Colonic mucosa (tissue), 4 donors: ENCODE results near the gene PDE6A. TPM values are rescaled to one million over a fixed set of nuclear protein-coding genes. Genes with fewer than 3 reads are reported as not detected.
A peak's percentile ranks its signal among the peaks of the same experiment; 100 is the strongest.

Source experiments
- DNase-seq: peaks from one replicate; pipeline ENCODE4 v3.0.0-alpha.2; 2020
- H3K27ac ChIP-seq: fragments of 200-600 bp; one replicate; pipeline ENCODE4 v1.8.0; 2021
- H3K27me3 ChIP-seq: fragments of 200-600 bp; one replicate; pipeline ENCODE4 v1.8.0; 2021
- H3K36me3 ChIP-seq: fragments of 200-600 bp; one replicate; pipeline ENCODE4 v1.8.0; 2021
- H3K4me1 ChIP-seq: fragments of 200-600 bp; one replicate; pipeline ENCODE4 v1.8.0; 2021; ENCODE audit warnings: mild to moderate bottlenecking
- H3K4me3 ChIP-seq: fragments of 200-600 bp; one replicate; pipeline ENCODE4 v1.8.0; 2021
- H3K9ac ChIP-seq, 2 donors: one replicate each; pipeline ENCODE4 v1.7.0; 2013; ENCODE audit warnings: control low read depth in 2 of 2, low read depth in 2 of 2, low read length in 2 of 2
- H3K9me3 ChIP-seq: fragments of 200-600 bp; one replicate; pipeline ENCODE4 v1.8.0; 2021
- CTCF ChIP-seq: fragments of 200-600 bp; IDR thresholded peaks from one replicate; pipeline ENCODE4 v1.8.0; 2022; ENCODE audit warnings: antibody characterized with exemption, mild to moderate bottlenecking
- intact Hi-C: fragments of 100-400 bp; cut with DNase I; formaldehyde crosslinking; loops from one replicate; pipeline ENCODE4 v1.14.1; 2022
- total RNA-seq, 2 donors: library from RNA; stranded (reverse); fragmentation: NEBNext Ultra II Directional in 1 of 2; extraction: Animal tissue kit (Norgen Biotek cat#: 25700) in 1 of 2; gene quantifications; one replicate each; pipeline ENCODE4 v1.2.1, GENCODE V29; 2021
- donor health status: healthy.
- donor health status: DM: no; HTN: no; CAD: no.
- donor health status: DM: no; HTN: no; CAD: no.

PDE6A gene
- total RNA-seq, 2 donors from 2014 or later: 1.5 to 2.7 TPM

GRCh38 chr5:149829954-149830353 lies 114.6 kb downstream of the PDE6A start:
- no peaks in the 10 kb centered on the region for H3K9me3 ChIP-seq
- H3K9ac ChIP-seq: no peak overlapping the region
- no peak overlapping the region for H3K27ac ChIP-seq
- H3K4me3 ChIP-seq: no peak overlapping the region
- intact Hi-C loops: loop anchor here (2.0 to 10.0 kb wide), 3 partner anchors 173 to 295 kb away; no protein-coding TSS in a partner anchor
- TF ChIP-seq CTCF: no peak
- no peaks in the 10 kb centered on the region for H3K4me1 ChIP-seq
- no peak for DNase-seq
- no peaks in the 10 kb centered on the region for H3K36me3 ChIP-seq
- H3K27me3 ChIP-seq: no peaks in the 10 kb centered on the region

- Histone ChIP-seq H3K4me1 (no peaks in the 10 kb centered on the region), H3K4me3 (no peak overlapping the region), H3K36me3 (no peaks in the 10 kb centered on the region), H3K27me3 (no peaks in the 10 kb centered on the region), H3K9me3 (no peaks in the 10 kb centered on the region), H3K9ac (peak overlapping the region in 1 of 2 donors; percentile 23), H3K27ac (no peak overlapping the region)
- DNase-seq: peak; percentile 93
- intact Hi-C loops: loop anchor here (2.0 to 5.0 kb wide), 2 partner anchors 171 to 192 kb away; no protein-coding TSS in a partner anchor
- peak; percentile 89 for TF ChIP-seq CTCF
Measured at GRCh38 chr5:149828161-149829011, 116.2 kb downstream of the PDE6A start.

GRCh38 chr5:149827546-149827945 lies 117.0 kb downstream of the PDE6A start:
- H3K27ac ChIP-seq: no peak overlapping the region
- intact Hi-C loops: loop anchor here (2.0 to 5.0 kb wide), 2 partner anchors 95 to 170 kb away; no protein-coding TSS in a partner anchor
- no peaks in the 10 kb centered on the region for H3K36me3 ChIP-seq
- no peaks in the 10 kb centered on the region for H3K9me3 ChIP-seq
- H3K4me1 ChIP-seq: no peaks in the 10 kb centered on the region
- H3K27me3 ChIP-seq: no peaks in the 10 kb centered on the region
- H3K9ac ChIP-seq: no peak overlapping the region
- no peak overlapping the region for H3K4me3 ChIP-seq
- no peak for TF ChIP-seq CTCF
- DNase-seq: no peak

GRCh38 chr5:149827086-149827485 lies 117.5 kb downstream of the PDE6A start:
- intact Hi-C loops: loop anchor here (2.0 to 5.0 kb wide), 2 partner anchors 94 to 170 kb away; no protein-coding TSS in a partner anchor
- Histone ChIP-seq H3K4me3 (no peak overlapping the region), H3K9me3 (no peaks in the 10 kb centered on the region), H3K9ac (no peak overlapping the region), H3K36me3 (no peaks in the 10 kb centered on the region), H3K27me3 (no peaks in the 10 kb centered on the region), H3K27ac (no peak overlapping the region), H3K4me1 (no peaks in the 10 kb centered on the region)
- no peak for DNase-seq
- no peak for TF ChIP-seq CTCF

GRCh38 chr5:149826574-149826973 lies 118.0 kb downstream of the PDE6A start:
- intact Hi-C loops: loop anchor here (2.0 to 5.0 kb wide), 2 partner anchors 94 to 169 kb away; no protein-coding TSS in a partner anchor
- no peak overlapping the region for H3K9ac ChIP-seq
- DNase-seq: no peak
- TF ChIP-seq CTCF: no peak
- H3K4me3 ChIP-seq: no peak overlapping the region
- H3K27ac ChIP-seq: no peak overlapping the region
- H3K9me3 ChIP-seq: no peaks in the 10 kb centered on the region
- H3K27me3 ChIP-seq: no peaks in the 10 kb centered on the region
- no peaks in the 10 kb centered on the region for H3K36me3 ChIP-seq
- no peaks in the 10 kb centered on the region for H3K4me1 ChIP-seq
